ENCODE measurements around the gene SLC2A1.

DNA sequence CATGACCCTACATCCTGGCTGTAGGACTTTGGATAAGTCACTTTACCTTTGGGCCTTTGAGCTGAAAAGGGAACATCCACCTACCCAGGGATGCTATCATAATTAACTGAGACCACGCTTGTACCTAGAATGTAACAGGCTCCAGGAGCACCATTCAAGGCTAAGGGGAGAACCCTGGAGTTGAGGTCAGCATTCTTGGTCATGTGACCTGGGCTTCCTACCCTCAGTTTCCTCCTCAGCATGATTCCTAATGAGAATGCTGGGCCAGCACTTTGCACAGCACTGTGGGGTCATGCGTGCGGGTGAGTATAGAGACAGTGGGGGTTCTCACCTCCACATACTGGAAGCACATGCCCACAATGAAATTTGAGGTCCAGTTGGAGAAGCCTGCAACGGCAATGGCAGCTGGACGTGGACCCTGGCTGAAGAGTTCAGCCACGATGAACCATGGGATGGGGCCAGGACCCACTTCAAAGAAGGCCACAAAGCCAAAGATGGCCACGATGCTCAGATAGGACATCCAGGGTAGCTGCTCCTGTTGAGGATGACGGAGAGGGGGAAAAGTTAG lies 31.3 kb downstream of the SLC2A1 start:
- TF ChIP-seq EZH2phosphoT487 (IDR thresholded peaks at IDR 0.05; ENCODE audit: low read depth, severe bottlenecking, unreplicated experiment) (no peak), CTCF (IDR thresholded peaks at IDR 0.05; ENCODE audit: poor library complexity) (no peak), EZH2 (IDR thresholded peaks at IDR 0.05; ENCODE audit: borderline replicate concordance) (no peak)
